AG09319 (cell line): ENCODE measurements around the gene DIRAS1.

ENCODE experiments used
- DNase-seq: peaks from one replicate; pipeline ENCODE4 v3.0.0-alpha.2; 2010; ENCODE audit warnings: low read depth; ENCODE audit errors: extremely low read depth
- CTCF ChIP-seq: IDR thresholded peaks from 2 replicates; pipeline ENCODE4 v1.5.1; 2011; ENCODE audit warnings: low read depth, mild to moderate bottlenecking, inconsistent platforms, low read length, moderate library complexity

DIRAS1 gene

GRCh38 chr19:2702170-2703076 is 18.7 kb downstream of the DIRAS1 start, which contains the start of gene GNG7:
Gene GNG7 (minus strand): TSS chr19:2702694. CDS start chr19:2520688, 182,006 bp downstream.
- TF ChIP-seq CTCF = no peak
- peak; percentile 54 for DNase-seq

- no peak for DNase-seq
- no peak for TF ChIP-seq CTCF
Measured at GRCh38 chr19:2701361-2702169, 19.6 kb downstream of the DIRAS1 start.

- no peak for DNase-seq
- no peak for TF ChIP-seq CTCF
Measured at GRCh38 chr19:2700660-2701360, 20.4 kb downstream of the DIRAS1 start.

- DNase-seq = no peak
- no peak for TF ChIP-seq CTCF
Measured at GRCh38 chr19:2699413-2700140, 21.6 kb downstream of the DIRAS1 start.

GRCh38 chr19:2694196-2694595 is 27.0 kb downstream of the DIRAS1 start:
- DNase-seq = no peak
- no peak for TF ChIP-seq CTCF

GRCh38 chr19:2693492-2694160 is 27.5 kb downstream of the DIRAS1 start:
- no peak for TF ChIP-seq CTCF

More at GRCh38 chr19:2693492-2694160, 27.5 kb downstream of the DIRAS1 start:
- no peak for DNase-seq
